KG1 (cell line): ENCODE measurements around the gene STAT5B.
"Not testable (repeated sequence)": the region's sequence is repeated elsewhere in the genome, so short reads cannot be mapped to it uniquely, and the experiment has no call there.

ENCODE experiments used
- DNase-seq: peaks from one replicate; lab custom pipeline; 2025; lab: John Stamatoyannopoulos, UW

STAT5B gene

GRCh38 chr17:42233156-42233555 lies 43.0 kb downstream of the STAT5B start:
- no peak for DNase-seq

DNA sequence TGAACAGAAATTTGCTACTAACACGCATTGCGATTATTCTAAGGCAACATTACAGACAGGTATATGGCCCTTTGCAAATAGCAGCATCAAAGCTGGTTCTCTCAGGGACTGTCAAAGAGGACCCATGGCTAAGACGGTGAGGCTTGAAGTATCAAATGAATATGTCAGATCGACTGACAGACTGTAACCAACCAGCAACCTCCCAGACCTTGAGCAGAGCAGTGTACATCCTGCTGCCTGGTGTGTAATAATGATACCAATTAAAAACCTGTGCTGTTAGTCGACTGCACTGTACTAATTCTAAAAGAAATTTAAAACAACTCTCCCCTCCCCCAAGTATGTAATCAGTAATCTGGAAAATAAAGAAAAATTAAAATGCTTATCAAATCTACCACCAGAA lies 46.0 kb downstream of the STAT5B start:
- DNase-seq: no peak

GRCh38 chr17:42227849-42228700 lies 48.1 kb downstream of the STAT5B start:
- DNase-seq: no peak

DNA sequence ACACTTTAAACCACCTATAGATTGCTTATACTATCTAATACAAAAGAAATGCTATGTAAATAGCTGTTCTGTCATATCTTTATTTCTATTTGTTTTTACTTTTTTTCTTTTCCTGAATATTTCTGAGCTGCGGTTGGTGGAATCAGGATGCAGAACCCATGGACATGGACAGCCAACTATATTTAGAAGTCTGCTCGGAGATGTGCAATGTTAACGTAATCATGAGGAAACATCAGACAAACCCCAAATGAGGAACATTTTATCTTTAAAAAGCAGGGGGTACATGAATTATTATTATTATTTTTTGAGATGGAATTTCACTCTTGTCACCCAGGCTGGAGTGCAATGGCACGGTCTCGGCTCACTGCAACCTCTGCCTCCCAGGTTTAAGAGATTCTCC lies 50.5 kb downstream of the STAT5B start:
- no peak for DNase-seq

- no peak for DNase-seq
Measured at GRCh38 chr17:42224651-42225050, 51.5 kb downstream of the STAT5B start.

DNA sequence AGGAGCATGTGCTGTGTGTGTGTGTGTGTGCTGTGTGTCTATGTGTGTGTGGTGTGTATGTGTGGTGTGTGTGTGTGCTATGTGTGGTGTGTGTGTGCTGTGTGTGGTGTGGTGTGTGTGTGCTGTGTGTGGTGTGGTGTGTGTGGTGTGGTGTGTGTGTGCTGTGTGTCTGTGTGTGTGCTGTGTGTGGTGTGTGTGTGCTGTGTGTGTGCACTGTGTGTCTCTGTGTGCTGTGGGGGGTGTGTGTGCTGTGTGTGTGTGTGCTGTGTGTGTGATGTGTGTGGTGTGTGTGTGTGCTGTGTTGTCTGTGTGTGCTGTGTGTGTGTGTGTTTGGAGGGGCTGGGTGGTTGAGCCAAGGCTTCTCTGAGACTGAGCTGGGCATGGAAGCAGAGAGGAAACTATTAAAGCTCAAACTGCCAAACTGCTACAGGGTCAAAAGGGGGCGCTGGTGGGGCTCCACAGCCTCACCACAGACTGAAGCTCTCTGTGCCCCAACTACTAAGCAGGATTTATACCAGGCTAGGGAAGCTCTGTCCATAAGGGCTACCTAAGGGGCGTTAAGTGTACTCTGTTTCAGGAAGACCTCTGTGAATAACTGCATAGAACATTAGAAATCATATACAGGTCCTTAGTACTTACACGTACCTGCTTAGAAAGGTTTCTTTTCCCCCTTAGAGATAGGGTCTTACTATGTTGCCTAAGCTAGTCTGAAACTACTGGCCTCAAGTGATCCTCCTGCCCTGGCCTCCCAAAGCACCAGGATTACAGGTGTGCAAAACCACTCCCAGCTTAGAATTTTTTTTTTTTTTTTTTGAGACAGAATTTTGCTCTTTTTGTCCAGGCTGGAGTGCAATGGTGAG lies 54.1 kb downstream of the STAT5B start:
- DNase-seq: peak; percentile 16

DNA sequence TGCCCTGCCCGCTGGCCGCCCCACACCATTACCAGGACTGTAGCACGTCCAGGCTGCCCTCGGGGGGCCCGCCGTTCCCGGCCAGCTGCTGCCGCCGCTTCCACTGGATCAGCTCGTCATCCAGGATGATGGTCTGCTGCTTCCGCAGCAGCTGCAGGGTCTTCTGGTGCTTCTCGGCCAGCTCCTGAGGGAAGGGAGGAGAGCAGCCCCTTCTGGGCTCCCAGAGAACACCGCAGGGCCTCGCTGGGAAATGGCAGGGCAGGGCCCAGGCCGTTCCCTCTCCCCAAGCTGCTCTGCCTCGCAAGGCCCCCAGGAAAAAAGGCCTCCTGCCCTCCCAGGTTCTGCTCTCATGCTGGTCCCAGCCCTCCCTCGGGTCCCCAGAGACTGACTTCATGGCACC lies 56.9 kb downstream of the STAT5B start:
- DNase-seq: not testable (repeated sequence)

DNA sequence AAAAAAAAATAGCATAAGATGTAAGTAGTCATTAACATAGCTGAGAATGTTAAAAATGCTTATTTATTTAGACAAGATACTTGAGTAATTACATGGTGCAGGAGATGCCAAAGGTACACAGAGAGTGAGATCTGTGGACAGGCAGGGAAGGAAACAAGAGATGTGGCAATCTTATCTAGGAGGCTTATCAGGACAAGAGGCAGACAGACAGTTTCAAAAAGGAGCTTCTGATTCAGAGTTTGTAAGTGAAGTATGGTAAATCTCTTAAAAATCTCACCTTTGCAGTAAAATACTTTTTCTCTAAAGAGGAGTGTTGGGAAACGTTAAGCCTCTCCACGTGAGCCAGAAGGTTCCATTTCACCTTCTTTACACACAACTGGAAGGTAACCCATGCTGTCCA lies 62.0 kb downstream of the STAT5B start:
- DNase-seq: no peak

DNA sequence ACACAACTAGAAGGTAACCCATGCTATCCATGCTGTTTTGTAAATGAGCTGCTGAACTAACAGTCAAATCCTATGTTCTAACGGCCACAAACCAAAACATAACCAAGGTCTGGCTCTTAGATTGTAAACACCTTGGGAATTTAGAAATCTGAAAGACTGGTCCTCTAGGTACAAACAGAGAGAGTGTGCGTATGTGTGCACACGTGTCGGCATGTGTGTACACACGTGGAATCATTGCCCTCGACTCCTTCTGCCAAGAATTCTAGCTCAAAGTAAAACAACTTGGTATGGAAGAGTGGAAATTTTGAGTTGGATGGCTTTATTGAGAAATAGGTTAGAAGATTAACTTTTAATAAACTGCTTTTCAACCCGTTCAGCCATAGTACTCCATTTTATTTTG lies 63.8 kb downstream of the STAT5B start:
- no peak for DNase-seq

DNA sequence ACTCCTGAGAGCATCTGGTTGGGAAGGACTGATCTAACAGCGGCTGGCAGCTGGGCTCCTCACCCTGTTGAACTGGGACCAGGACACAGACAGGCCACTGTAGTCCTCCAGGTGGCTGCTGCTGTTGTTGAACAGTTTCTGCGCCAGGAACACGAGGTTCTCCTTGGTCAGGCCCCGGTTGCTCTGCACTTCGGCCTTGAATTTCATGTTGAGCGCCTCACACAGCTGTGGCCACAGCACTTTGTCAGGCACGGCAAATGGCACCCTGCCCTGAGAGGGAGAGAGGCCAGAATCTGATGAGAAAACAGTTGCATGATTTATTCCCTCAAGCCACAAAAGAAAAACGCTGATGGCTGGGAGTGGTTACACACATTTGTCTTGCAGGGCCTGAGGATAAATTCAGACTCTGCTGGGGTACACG lies 64.3 kb downstream of the STAT5B start:
- DNase-seq: not testable (repeated sequence)

- DNase-seq: no peak
Measured at GRCh38 chr17:42210046-42210445, 66.1 kb downstream of the STAT5B start.

DNA sequence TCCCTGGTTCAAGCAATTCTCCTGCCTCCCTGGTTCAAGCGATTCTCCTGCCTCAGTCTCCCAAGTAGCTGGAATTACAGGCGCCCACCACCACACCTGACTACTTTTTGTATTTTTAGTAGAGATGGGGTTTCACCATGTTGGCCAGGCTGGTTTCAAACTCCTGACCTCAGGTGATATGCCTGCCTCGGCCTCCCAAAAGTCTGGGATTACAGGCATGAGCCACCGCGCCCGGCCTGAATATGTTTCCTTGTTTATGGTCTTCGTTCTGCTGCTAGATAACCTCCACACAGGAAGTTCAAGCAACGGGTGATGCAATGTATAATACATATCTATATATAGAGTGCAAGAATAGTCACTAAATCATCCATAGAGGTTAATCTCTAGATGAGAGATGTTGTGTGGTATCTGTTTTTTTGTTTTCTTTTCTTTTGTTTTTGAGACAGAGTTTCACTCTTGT lies 70.0 kb downstream of the STAT5B start:
- DNase-seq: not testable (repeated sequence)

DNA sequence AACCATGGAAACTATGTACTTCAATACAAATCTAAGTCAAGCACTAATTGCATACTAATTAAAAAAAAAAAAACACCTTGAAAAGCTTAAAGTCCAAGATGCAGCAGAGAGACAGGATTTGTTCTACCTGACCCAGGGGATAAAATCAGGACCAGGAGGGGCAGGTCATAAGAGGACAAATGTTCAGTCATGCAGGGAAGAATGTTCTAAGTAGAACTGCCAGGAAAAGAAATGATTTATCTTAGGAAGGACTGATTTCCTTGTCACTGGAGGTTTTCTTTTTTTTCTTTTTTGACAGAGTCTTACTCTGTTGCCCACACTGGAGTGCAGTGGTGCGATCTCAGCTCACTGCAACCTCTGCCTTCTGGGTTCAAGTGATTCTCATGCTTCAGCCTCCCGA lies 72.8 kb downstream of the STAT5B start:
- no peak for DNase-seq

DNA sequence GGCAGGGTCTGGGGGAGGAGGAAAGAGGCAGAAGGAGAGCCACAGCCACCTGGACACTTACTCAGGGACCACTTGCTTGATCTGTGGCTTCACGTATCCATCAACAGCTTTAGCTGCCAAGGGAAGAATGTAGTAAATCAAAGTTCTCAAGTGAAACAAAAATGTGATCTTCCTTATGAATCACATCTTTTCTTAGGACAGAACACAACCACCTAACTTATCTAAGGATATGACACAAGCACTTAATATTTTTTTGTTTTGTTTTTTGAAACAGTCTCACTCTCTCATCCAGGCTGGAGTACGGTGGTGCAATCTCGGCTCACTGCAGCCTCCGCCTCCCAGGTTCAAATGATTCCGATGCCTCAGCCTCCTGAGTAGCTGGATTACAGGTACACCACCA lies 73.5 kb downstream of the STAT5B start:
- DNase-seq: no peak

GRCh38 chr17:42202159-42202558 lies 74.0 kb downstream of the STAT5B start:
- no peak for DNase-seq

DNA sequence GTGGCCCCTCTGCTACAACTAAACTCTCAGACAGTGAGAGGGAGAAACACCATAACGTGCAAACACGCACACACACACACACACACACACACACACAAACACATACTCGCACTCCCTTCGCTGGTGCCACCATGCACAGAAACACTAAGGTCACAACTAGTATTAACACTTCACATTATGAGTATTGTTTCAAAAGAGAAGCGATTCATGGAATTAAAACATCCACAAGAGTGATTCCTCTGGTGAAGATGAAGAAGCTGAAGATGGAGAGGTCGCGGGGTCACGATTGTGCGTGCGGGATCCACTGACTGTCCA lies 74.8 kb downstream of the STAT5B start:
- no peak for DNase-seq

DNA sequence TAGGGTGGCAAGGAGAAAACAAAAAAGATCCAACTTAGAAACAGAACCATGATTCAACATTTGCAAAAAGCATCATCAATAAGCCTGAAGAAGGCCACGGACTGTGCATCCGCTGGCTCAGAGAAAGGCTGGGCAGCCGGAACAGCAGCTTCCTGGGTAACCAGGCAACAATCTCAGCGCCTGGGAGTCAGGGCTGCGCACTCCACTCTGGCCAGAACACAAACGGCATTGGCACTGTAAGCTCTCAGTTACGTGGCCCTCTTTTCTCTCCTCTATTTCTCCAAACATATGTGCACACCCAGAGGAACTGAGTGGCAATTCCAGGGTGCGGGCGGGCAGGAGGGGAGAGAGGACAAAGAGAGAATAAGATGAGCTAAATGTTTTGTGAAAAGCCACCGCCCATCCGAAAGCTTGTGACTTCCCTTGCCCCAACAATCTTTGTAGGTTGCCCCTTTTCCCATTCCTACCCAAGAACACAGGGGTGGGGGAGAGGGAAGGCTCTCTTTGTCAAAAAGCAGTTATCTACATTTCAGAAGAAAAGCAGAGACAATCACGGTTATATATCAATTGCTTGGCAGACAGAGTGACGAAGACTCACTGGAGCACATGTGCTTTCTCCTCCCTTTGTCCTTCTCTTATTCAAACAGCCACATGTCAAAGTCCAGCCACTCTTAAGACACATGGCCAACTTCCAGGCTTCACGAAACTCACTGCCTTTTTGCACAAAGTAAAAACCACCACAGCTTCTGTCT lies 75.3 kb downstream of the STAT5B start:
- no peak for DNase-seq

- DNase-seq: no peak
Measured at GRCh38 chr17:42199416-42200011, 76.7 kb downstream of the STAT5B start.

DNA sequence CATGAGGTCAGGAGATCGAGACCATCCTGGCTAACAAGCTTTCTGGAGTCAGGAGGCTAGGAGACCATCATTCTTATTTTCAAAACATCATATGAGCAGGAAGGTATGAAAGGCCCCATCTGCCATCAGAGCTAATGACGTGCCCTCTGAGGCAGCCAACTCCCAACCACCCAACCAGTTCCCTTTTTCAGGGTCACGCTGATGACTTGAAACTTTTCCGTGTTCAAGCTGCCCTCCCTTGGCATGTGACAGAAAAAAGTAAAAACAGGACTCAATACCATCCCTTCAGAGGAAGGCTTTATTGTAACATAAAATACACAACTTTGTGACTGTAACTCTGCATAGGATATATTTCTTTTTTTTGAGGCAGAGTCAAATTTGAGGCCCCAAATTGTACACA lies 77.3 kb downstream of the STAT5B start:
- DNase-seq: no peak

DNA sequence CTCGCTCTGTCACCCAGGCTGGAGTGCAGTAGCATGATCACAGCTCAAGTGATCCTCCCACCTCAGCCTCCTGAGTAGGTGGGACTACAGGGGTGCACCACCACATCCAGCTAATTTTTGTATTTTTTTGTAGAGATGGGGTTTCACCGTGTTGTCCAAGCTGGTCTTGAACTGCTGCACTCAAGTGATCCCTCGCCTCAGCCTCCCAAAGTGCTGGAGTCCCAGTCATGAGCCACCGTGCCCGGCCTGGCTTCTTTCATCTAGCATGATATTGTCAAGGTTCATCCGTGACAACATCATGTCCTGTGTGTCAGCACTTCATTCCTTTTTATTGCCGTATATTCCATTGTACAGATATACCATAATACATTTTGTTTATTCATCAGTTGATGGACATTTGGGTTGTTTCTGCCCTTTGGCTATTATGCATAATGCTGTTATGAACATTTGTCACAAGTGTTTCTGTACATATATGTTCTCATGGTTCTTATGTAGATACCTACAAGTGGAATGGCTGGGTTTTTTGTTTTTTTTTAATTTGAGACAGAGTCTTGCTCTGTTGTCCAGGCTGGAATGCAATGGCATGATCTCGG lies 78.5 kb downstream of the STAT5B start:
- no peak for DNase-seq
